ENCODE results near the gene AGPAT4. TPM values are rescaled to one million over a fixed set of nuclear protein-coding genes. Genes with fewer than 3 reads are reported as not detected.

The AGPAT4 gene
- total RNA-seq, 4 donors from 2014 or later, result 1.0 to 17.4 (median 6.4) TPM

GRCh38 chr6:161094955-161095354, 178.9 kb downstream of the AGPAT4 start:
- no peaks in the 10 kb centered on the region for H3K27me3 ChIP-seq
- intact Hi-C loops (cut with DNase I), result no loop called here
- H3K27ac ChIP-seq, result no peak overlapping the region
- no peaks in the 10 kb centered on the region for H3K4me1 ChIP-seq
- WGBS, 2 donors, result 65 to 74% methylated on average over 5 of the region's 5 CpGs
- H3K9me3 ChIP-seq, result no peaks in the 10 kb centered on the region
- no peak for DNase-seq
- TF ChIP-seq CTCF (IDR thresholded peaks at IDR 0.05) (no peak), POLR2A (IDR thresholded peaks at IDR 0.05) (no peak)
- no peak overlapping the region for H3K4me3 ChIP-seq
- H3K36me3 ChIP-seq, result peaks cover 0 to 100% (median 5%) of the 10 kb centered on the region in 3 donors

DNA sequence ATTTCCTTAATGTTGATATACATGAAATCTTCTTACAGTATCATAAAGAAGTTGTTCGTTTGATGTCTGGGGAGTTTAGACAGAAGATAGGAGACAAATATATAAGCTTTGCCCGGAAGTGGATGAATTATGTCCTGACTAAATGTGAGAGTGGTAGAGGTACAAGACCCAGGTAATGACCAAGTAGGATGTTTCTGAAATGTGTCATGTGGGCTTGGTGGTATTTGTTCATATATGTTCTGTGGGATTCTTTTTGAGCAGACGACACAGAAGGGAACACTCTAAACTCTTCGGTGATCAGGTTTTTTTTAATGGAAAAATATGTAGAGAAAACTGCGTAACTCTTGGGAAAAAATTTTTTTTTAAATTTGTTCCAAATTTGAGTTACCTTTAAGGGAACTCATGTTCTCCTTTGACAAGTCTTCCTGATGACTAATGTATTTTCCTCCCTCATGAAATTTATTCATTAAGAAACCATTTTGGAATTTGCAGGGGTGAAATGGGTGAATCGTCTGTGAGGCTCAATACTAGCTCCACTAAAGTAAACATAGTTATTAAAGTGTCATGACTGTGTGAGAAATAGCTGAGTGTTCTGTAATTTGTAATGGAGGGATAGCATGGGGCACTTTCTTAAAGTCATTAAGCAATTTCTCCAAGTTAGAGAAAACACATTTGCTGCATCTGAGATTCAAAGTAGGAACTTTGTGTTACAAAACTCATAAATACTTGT, 181.7 kb downstream of the AGPAT4 start:
- Histone ChIP-seq H3K36me3 (peaks cover 5 to 100% (median 20%) of the 10 kb centered on the region in 3 donors), H3K4me1 (no peaks in the 10 kb centered on the region)
- DNase-seq, result no peak

DNA sequence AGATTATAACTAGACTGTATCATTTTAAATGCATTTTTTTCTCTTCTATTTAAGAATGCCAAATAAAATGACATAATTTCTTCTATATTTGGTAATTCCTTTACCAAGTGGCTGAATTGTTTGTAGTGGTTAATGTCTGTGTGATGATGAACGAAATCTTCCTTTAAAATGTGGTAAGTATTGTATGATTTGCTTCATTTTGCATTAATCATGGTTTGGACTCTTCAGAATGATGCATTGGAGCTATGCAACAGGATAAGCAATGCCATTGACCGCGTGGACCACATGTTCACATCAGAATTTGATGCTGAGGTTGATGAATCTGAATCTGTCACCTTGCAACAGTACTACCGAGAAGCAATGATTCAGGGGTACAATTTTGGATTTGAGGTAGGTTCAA, 182.7 kb downstream of the AGPAT4 start:
- H3K9me3 ChIP-seq, result no peaks in the 10 kb centered on the region
- TF ChIP-seq CTCF (IDR thresholded peaks at IDR 0.05), result no peak
- 89 to 93% methylated on average over 4 of the region's 4 CpGs for WGBS, 2 donors

More for the DNA sequence above, 181.7 kb downstream of the AGPAT4 start:
- 75 to 78% methylated on average over 6 of the region's 6 CpGs for WGBS, 2 donors
- Histone ChIP-seq H3K4me3 (no peak overlapping the region), H3K27ac (peak overlapping the region in 1 of 4 donors; percentile 12), H3K9me3 (no peaks in the 10 kb centered on the region), H3K27me3 (no peaks in the 10 kb centered on the region)
- intact Hi-C loops (cut with DNase I), result no loop called here
- TF ChIP-seq POLR2A (IDR thresholded peaks at IDR 0.05), result no peak

DNA sequence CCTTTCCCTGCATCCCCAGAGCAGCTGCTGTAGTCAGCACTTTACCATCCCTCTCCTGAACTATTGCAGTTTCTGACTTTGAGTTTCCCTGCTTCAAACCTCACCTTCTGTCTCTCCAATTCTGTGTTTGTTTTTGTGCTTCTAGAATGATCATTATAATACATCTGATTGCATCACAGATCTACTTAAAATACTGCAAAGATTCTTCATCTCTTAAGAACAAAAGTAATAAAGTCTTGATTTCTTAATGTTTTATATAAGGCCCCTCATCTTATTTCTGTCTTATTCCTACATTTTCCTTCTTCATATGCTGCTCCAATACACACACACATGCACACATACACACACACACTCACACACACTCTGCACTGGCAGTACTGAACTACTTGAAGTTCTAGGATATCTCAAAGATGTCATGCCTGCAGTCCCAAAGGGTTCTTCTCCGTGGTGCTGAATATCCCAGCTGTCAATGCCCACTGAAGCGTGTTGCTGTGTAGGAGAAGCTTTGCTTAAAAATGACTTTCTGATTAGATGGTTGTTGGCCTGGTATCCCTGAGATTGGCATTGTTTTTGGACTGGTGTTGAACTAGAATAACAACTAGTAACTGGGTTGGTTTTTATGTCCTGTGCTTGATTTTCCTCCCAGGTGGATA, 185.1 kb downstream of the AGPAT4 start:
- 80 to 81% methylated on average over 2 of the region's 2 CpGs for WGBS, 2 donors
- Histone ChIP-seq H3K36me3 (peaks cover 5 to 100% (median 30%) of the 10 kb centered on the region in 3 donors), H3K27me3 (no peaks in the 10 kb centered on the region), H3K4me3 (no peak overlapping the region), H3K4me1 (no peaks in the 10 kb centered on the region), H3K9me3 (no peaks in the 10 kb centered on the region), H3K27ac (no peak overlapping the region)
- no peak for DNase-seq
- TF ChIP-seq POLR2A (IDR thresholded peaks at IDR 0.05) (no peak), CTCF (IDR thresholded peaks at IDR 0.05) (no peak)
- intact Hi-C loops (cut with DNase I), result no loop called here

More for the DNA sequence above, 182.7 kb downstream of the AGPAT4 start:
- H3K4me3 ChIP-seq, result no peak overlapping the region
- intact Hi-C loops (cut with DNase I), result no loop called here
- no peak for DNase-seq
- peaks cover 5 to 100% (median 23%) of the 10 kb centered on the region in 3 donors for H3K36me3 ChIP-seq
- no peak overlapping the region for H3K27ac ChIP-seq
- H3K27me3 ChIP-seq, result no peaks in the 10 kb centered on the region
- no peaks in the 10 kb centered on the region for H3K4me1 ChIP-seq

GRCh38 chr6:161085246-161085645, 188.6 kb downstream of the AGPAT4 start:
- 70 to 78% methylated on average over 5 of the region's 5 CpGs for WGBS, 2 donors

More at GRCh38 chr6:161085246-161085645, 188.6 kb downstream of the AGPAT4 start:
- no peaks in the 10 kb centered on the region for H3K27me3 ChIP-seq
- peaks cover 0 to 100% (median 38%) of the 10 kb centered on the region in 3 donors for H3K36me3 ChIP-seq
- DNase-seq, result no peak
- no peaks in the 10 kb centered on the region for H3K4me1 ChIP-seq
- H3K27ac ChIP-seq, result no peak overlapping the region
- TF ChIP-seq POLR2A (IDR thresholded peaks at IDR 0.05), result no peak
- no peak for TF ChIP-seq CTCF (IDR thresholded peaks at IDR 0.05)
- H3K9me3 ChIP-seq, result no peaks in the 10 kb centered on the region
- H3K4me3 ChIP-seq, result no peak overlapping the region
- intact Hi-C loops (cut with DNase I), result no loop called here
